Measurements from ENCODE around the gene NEK9.

- TF ChIP-seq CTCF (IDR thresholded peaks at IDR 0.05) (no peak), POLR2A (IDR thresholded peaks at IDR 0.05) (no peak), POLR2AphosphoS5 (IDR thresholded peaks at IDR 0.05) (no peak)
Measured at GRCh38 chr14:75059642-75060041, 67.2 kb downstream of the NEK9 start.
